Activated T-helper 1 cell treated with anti-CD3 and anti-CD28 coated beads, Interleukin-2, amount 50 U/mL, for 16 hours (primary cell): ENCODE data around the gene NME7.

Experiments
- DNase-seq, 2 donors: peaks; one replicate each; pipeline ENCODE4 v3.0.0-alpha.2; 2020; ENCODE audit warnings: low read depth in 1 of 2, low spot score in 1 of 2

Gene NME7

GRCh38 chr1:169163059-169163458 lies 204.5 kb downstream of the NME7 start:
- no peak for DNase-seq

- no peak for DNase-seq
These were observed 206.0 kb downstream of the NME7 start for GRCh38 chr1:169161496-169162194.

GRCh38 chr1:169160845-169161495 lies 206.6 kb downstream of the NME7 start:
- DNase-seq: no peak

- no peak for DNase-seq
These were observed 211.0 kb downstream of the NME7 start for GRCh38 chr1:169156580-169156979.

GRCh38 chr1:169155675-169156074 lies 211.9 kb downstream of the NME7 start:
- DNase-seq: no peak

GRCh38 chr1:169151338-169151837 lies 216.2 kb downstream of the NME7 start:
- DNase-seq: no peak

- no peak for DNase-seq
These were observed 216.8 kb downstream of the NME7 start for GRCh38 chr1:169150641-169151337.

GRCh38 chr1:169149555-169150286 lies 217.9 kb downstream of the NME7 start:
- DNase-seq: no peak

- DNase-seq: no peak
These were observed 218.9 kb downstream of the NME7 start for GRCh38 chr1:169148472-169149252.

GRCh38 chr1:169146576-169147214 lies 220.9 kb downstream of the NME7 start:
- DNase-seq: no peak

GRCh38 chr1:169144941-169145626 lies 222.5 kb downstream of the NME7 start:
- DNase-seq: no peak

- DNase-seq: no peak
These were observed 223.6 kb downstream of the NME7 start for GRCh38 chr1:169143984-169144383.

GRCh38 chr1:169143346-169143745 lies 224.3 kb downstream of the NME7 start:
- DNase-seq: no peak

- no peak for DNase-seq
These were observed 225.5 kb downstream of the NME7 start for GRCh38 chr1:169142129-169142528.

- DNase-seq: no peak
These were observed 226.2 kb downstream of the NME7 start for GRCh38 chr1:169141356-169141755.

- no peak for DNase-seq
These were observed 228.5 kb downstream of the NME7 start for GRCh38 chr1:169138866-169139670.

- DNase-seq: no peak
These were observed 230.2 kb downstream of the NME7 start for GRCh38 chr1:169137357-169137756.

- DNase-seq: no peak
These were observed 233.6 kb downstream of the NME7 start for GRCh38 chr1:169133801-169134502.
